Stimulated activated CD4-positive, alpha-beta T cell treated with anti-CD3 and anti-CD28 coated beads, Interleukin-12 subunit alpha, Interleukin-12 subunit beta, amount 100 ng/mL, for 48 hours (primary cell): ENCODE data around the gene CCN2.
A peak's percentile ranks its signal among the peaks of the same experiment; 100 is the strongest.
"Not testable (repeated sequence)": the region's sequence is repeated elsewhere in the genome, so short reads cannot be mapped to it uniquely, and the experiment has no call there.

Experiments
- DNase-seq, 3 donors: peaks; one replicate each; pipeline ENCODE4 v3.0.0-alpha.2; 2020; ENCODE audit warnings: low read depth in 2 of 3, low spot score in 1 of 3

Gene CCN2

DNA sequence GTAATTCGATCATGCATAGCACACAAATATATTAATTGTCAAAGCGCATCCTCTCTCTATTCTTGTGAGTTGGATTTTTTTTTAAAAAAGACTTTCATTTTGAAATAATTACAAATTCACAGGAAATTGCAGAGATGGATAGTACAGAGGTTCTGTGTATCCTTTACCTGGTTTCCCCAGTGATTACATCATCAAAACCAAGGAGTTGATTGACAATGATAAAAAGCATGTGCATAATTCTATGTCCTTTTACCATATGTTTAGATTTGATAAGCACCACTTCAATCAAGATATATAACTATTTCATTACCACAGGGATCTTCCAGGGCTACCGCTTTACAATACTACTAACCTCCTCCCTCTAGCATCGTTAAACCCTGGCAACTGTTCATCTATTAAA, 40.2 kb downstream of the CCN2 start:
- no peak for DNase-seq

DNA sequence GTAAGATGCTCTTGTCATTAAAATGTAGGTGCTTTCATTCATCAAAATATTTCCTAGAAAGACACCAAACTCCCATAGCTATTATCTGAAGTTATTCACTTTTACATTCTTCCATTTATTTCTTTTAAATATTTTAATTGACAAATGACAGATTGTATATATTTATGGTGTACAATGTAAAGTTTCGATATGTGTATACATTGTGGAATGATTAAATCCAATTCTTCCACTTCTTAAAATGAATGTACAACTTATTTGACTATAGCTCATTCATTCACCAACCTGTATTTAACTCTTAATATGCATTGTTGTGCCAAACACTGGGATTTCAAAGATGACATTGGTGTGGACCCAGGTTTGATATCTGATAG, 41.0 kb downstream of the CCN2 start:
- no peak for DNase-seq

DNA sequence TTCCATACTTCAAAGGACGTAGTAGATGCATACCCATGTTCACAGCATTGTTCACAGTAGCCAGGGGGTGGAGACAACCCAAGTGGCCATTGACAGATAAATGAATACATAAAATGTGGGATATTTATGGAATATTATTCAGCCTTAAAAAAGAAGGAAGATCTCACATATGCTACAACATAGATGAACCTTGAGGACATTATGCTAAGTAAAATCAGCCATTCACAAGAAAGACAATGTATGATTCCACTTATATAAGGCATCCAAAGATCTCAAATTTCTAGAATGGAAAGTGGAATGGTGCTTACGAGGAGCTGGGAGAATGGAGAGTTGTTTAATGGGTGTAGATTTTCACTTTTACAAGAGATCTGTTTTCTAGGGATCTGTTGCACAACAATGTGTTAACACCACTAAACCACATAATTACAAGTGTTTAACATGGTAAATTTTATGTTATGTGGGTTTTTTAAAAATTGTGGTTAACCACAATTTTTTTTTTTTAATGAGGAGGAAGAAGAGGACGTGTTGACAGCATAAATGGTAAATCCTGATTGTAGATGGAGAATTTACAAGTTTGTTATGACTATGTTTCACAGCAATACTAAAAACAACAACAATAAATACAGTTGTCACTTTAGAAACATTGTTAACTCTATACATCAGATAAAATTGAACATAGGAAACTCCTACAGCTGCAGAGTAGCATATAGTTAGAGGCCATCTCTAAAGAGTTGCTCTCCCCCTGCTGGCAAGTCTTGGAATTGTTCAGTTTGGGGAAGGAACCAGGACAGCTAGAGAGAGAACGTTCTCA, 41.6 kb downstream of the CCN2 start:
- peak; percentile 40 to 86 (median 69) for DNase-seq

DNA sequence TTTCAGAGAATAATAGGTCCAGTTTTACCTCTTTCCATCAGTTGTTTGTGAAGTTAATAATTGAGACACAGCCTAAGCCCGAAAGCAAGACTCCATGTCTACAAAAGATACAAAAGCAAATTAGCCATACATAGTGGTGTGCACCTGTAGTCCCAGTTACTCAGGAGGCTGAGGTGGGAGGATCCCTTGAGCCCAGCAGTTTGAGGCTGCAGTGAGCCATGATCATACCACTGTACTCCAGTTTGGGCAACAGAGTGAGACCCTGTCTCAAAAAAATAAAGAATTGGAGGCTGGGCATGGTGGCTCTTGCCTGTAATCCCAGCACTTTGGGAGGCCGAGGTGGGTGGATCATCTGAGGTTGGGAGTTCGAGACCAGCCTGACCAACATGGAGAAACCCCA, 42.4 kb downstream of the CCN2 start:
- not testable (repeated sequence) for DNase-seq

DNA sequence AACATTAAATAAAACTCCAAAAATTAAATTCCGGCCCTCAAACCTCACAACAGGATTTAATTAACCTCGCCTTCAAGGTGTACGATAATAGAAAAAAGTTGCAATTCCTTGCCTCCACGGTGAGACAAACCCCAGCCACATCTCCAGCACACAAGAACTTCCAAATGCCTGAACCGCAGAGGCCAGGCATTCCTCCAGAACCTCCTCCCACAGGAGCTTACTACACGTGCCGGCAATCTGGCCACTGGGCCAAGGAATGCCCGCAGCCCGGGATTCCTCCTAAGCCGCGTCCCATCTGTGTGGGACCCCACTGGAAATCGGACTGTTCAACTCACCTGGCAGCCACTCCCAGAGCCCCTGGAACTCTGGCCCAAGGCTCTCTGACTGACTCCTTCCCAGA, 47.4 kb downstream of the CCN2 start:
- DNase-seq = not testable (repeated sequence)

DNA sequence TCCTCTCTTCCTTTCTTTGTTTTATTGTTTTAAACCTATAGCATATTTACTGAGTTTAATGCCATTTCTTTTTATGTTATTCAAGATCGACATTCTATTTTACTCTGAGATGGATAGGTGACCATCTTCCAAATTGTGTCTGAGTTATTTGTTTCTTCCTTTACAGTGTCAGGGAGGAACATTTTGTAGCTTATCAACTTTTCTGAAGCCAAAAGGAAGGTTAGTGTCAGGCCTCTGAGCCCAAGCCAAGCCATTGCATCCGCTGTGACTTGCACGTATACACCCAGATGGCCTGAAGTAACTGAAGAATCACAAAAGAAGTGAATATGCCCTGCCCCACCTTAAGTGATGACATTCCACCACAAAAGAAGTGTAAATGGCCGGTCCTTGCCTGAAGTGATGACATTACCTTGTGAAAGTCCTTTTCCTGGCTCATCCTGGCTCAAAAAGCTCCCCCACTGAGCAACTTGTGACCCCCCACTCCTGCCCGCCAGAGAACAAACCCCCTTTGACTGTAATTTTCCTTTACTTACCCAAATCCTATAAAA, 49.8 kb downstream of the CCN2 start:
- DNase-seq = not testable (repeated sequence)

DNA sequence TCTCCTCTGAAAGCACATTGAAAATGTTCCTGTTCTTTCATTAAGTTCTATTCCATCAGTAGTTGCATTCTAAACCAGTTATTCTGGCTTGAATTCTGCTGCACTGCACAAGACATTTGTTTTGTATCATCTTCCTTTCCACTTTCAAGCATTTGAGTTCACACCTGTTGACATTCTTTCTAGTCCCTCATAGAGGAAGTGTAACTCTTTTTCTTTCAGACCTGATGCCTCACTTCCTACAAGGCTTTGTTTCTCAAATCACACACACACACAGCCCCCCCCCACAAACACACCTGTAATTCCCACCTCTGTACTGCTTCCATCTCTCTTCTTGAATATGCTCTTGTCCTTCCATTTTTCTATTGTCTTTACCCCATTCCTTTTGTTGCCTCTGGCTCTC, 50.9 kb downstream of the CCN2 start:
- DNase-seq = no peak

DNA sequence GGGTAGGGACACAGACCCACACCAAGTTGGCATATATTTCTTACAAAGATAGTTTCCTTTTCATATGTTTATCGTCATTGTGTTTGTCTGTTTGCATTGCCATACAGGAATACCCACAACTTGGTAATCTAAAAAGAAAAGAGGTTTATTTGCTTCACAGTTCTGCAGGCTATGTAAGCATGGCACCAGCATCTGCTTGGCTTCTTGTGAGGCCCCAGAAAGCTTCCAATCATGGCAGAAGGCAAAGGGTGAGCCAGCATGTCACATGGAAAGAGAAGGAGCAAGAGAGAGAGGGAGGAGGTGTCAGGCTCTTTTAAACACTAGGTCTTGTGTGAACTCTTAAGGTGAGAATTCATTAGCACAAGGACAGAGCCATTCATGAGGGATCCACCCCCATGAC, 52.5 kb downstream of the CCN2 start:
- DNase-seq = no peak
